GM10248 (cell line): ENCODE results near the gene FSTL4.

Experiments
- CTCF ChIA-PET: fragments of 300-600 bp; sonication (Branson Sonifier 250); formaldehyde crosslinking; extraction: SDS; loops from one replicate; lab custom pipeline; 2021; ENCODE audit warnings: antibody characterized with exemption; lab: Yijun Ruan, JAX
- POLR2A ChIA-PET: fragments of 350-650 bp; sonication (Branson Sonifier 250); formaldehyde crosslinking; extraction: SDS; loops from one replicate; lab custom pipeline; 2020; ENCODE audit warnings: antibody characterized with exemption; lab: Yijun Ruan, JAX
- DNase-seq: peaks from one replicate; pipeline ENCODE4 v3.0.0; 2012; ENCODE audit errors: extremely low spot score
- TF ChIP-seq, protein P1 (sequence below): IDR thresholded peaks from 2 replicates; pipeline ENCODE4 v1.5.1; 2012; ENCODE audit warnings: mild to moderate bottlenecking, low read depth; ENCODE audit errors: extremely low read depth, missing control alignments, control extremely low read depth

Gene FSTL4

DNA sequence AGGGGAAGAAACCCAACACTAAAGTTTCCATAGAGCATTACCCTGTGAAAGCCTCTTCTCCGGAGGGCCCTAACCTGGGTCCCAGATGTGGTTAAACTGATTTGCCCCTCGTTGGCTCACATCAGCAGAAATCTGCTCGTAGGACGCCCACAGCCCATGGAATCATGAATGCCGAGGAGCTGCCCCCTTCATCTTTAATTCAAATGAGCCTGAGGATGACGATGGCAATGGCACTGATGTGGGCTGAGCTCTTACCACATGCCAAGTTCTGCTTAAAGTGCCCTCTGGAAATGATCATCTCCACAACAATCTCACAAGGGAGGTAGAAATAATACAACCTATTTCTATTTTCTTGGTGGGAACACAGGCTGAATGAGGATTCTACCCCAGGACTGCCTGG, 183.3 kb downstream of the FSTL4 start:
- DNase-seq = no peak
- CTCF ChIA-PET = interaction anchor here (1.0 kb wide), 2 partner anchors 15 to 516 kb away, joined by 3 to 4 read pairs; no protein-coding TSS in a partner anchor
- TF ChIP-seq, protein P1, sequence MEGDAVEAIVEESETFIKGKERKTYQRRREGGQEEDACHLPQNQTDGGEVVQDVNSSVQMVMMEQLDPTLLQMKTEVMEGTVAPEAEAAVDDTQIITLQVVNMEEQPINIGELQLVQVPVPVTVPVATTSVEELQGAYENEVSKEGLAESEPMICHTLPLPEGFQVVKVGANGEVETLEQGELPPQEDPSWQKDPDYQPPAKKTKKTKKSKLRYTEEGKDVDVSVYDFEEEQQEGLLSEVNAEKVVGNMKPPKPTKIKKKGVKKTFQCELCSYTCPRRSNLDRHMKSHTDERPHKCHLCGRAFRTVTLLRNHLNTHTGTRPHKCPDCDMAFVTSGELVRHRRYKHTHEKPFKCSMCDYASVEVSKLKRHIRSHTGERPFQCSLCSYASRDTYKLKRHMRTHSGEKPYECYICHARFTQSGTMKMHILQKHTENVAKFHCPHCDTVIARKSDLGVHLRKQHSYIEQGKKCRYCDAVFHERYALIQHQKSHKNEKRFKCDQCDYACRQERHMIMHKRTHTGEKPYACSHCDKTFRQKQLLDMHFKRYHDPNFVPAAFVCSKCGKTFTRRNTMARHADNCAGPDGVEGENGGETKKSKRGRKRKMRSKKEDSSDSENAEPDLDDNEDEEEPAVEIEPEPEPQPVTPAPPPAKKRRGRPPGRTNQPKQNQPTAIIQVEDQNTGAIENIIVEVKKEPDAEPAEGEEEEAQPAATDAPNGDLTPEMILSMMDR = no peak
- POLR2A ChIA-PET = no interaction called here

GRCh38 chr5:133428072-133428660, 184.2 kb downstream of the FSTL4 start:
- ChIA-PET CTCF (interaction anchor here (1.2 to 1.7 kb wide), 2 partner anchors 29 to 313 kb away, joined by 3 read pairs; no protein-coding TSS in a partner anchor), POLR2A (no interaction called here)
- DNase-seq = no peak
- TF ChIP-seq, protein P1 = no peak

DNA sequence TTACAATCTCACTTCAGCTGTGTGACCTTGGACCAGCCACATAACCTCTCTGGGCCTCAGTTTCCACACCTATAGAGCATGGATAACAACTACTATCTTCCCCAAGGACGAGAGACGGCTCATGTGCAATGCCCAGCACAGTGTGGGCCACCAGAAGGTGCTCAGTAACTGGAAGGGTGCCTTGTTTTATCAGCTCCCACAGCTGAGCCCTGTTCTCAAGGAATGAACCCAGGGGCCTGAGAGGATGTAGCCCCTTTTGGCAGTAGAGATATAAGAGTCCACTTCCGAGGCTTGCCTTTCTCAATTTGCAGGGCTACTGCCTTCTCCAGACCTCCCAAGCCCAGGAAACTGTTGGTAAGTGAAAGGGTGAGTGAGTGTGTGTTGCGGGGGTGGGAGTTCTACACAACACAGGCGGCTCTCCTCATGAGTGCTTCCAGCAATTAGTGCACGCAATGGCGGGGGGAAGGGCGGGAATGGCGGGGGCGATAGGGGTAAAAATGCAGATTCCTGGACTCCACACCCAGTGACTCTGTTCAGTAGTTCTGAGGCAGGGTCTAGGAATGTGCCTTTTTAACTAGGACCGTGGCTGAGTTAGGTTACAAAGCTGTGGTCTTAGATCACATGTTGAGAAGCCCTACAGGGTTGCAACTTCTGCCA, 185.1 kb downstream of the FSTL4 start:
- TF ChIP-seq, protein P1 = no peak
- ChIA-PET POLR2A (no interaction called here), CTCF (interaction anchor here (1.2 to 1.9 kb wide), 5 partner anchors 10 to 444 kb away, joined by 3 to 7 read pairs (median 3); no protein-coding TSS in a partner anchor)
- DNase-seq = no peak

- ChIA-PET POLR2A (no interaction called here), CTCF (interaction anchor here (1.2 to 5.2 kb wide), 6 partner anchors 7 to 445 kb away, joined by 3 to 51 read pairs (median 10); no protein-coding TSS in a partner anchor)
- DNase-seq = no peak
- TF ChIP-seq, protein P1 = no peak
Observed at GRCh38 chr5:133426264-133426663, 186.1 kb downstream of the FSTL4 start.

- TF ChIP-seq, protein P1 = no peak
- DNase-seq = no peak
- ChIA-PET POLR2A (no interaction called here), CTCF (interaction anchor here (1.4 to 5.2 kb wide), 5 partner anchors 8 to 445 kb away, joined by 3 to 51 read pairs (median 13); no protein-coding TSS in a partner anchor)
Observed at GRCh38 chr5:133425764-133426163, 186.6 kb downstream of the FSTL4 start.

- DNase-seq = no peak
- ChIA-PET POLR2A (no interaction called here), CTCF (interaction anchor here (1.3 to 5.2 kb wide), 10 partner anchors 8 to 446 kb away, joined by 4 to 51 read pairs (median 12); no protein-coding TSS in a partner anchor)
- TF ChIP-seq, protein P1 = no peak
Observed at GRCh38 chr5:133425222-133425621, 187.1 kb downstream of the FSTL4 start.
